OCI-LY3 (cell line): Measurements from ENCODE around the gene TMED7.

Experiments used
- CTCF ChIP-seq: fragments of 200-600, 300-600 bp; sonication (generic); IDR thresholded peaks from 2 replicates; pipeline ENCODE4 v1.5.1; 2014; ENCODE audit warnings: antibody characterized with exemption, low read length, low read depth
- EZH2phosphoT487 ChIP-seq: fragments of 200-600 bp; shearing (Covaris generic); IDR thresholded peaks from 2 replicates; pipeline ENCODE4 v1.6.1; 2018; ENCODE audit warnings: antibody characterized with exemption, mixed run types, low read depth

GRCh38 chr5:115577741-115578140 is 48.1 kb downstream of the TMED7 start:
- TF ChIP-seq CTCF (no peak), EZH2phosphoT487 (no peak)
